ENCODE results near the gene CAMK1D.

CAMK1D gene

DNA sequence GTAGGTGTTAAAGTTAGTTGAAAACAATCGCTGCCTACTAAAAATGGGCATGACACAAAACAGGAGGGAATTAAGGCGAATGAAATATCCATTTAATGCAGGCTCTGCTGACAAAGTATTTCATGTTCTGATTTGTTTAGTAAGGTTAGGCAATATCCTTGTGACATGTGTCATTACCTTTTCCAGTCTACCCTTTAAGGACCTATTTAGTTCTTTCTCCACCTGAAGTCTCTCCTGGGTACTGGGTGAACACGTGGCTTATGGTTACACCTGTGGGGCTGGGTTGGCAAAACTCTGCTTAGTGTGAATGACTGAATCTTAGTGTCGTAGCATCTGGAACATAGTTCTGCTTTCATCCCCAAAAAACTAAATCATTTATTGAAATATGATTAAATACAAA is 338.6 kb downstream of the CAMK1D start:
- no peak overlapping the region for H3K4me3 ChIP-seq (ENCODE audit: low read depth, low read length, poor library complexity, severe bottlenecking)
- H2AFZ ChIP-seq (ENCODE audit: low read length), result no peak overlapping the region
- no peak overlapping the region for H3K27ac ChIP-seq (ENCODE audit: low read depth, low read length, poor library complexity, severe bottlenecking)
- H3K27me3 ChIP-seq (ENCODE audit: insufficient read depth, low read length), result no peaks in the 10 kb centered on the region
- H3K4me2 ChIP-seq (ENCODE audit: low read length), result no peak overlapping the region
- no peaks in the 10 kb centered on the region for H3K9me3 ChIP-seq (ENCODE audit: low read length)
- no peaks in the 10 kb centered on the region for H3K36me3 ChIP-seq (ENCODE audit: insufficient read depth, low read length)
- H4K20me1 ChIP-seq (ENCODE audit: insufficient read depth, low read length), result no peaks in the 10 kb centered on the region
- TF ChIP-seq EZH2 (IDR thresholded peaks at IDR 0.05; ENCODE audit: borderline replicate concordance, low read length), result no peak
- H3F3A ChIP-seq (ENCODE audit: insufficient read depth, low read length), result no peaks in the 10 kb centered on the region
- no peaks in the 10 kb centered on the region for H3K4me1 ChIP-seq (ENCODE audit: insufficient read depth, low read length, severe bottlenecking)
- no peak overlapping the region for H3K9ac ChIP-seq (ENCODE audit: low read length)
- H3K79me2 ChIP-seq (ENCODE audit: insufficient read depth, low read length), result no peaks in the 10 kb centered on the region
- H3K9me2 ChIP-seq (ENCODE audit: low read depth, low read length), result no peaks in the 10 kb centered on the region

DNA sequence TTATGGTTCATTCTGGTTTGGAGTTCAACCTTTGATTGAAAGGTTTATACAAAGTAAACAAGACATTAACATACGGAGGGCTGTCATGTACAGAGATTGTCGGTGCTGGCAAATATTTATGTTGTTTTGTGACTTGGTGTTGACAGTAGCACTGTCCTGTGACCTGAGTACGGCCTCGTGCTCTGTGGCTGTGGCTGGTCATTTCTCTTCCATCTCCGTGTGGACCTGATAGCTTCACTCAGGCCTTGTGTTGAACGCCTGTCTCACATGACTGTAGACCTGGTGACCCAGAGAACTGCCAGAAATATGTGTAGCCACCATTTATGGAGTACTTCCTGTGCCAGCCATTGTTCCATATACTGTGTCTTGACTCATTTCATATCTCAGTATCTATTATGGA is 340.5 kb downstream of the CAMK1D start:
- Histone ChIP-seq H3K4me2 (ENCODE audit: low read length) (no peak overlapping the region), H3K4me1 (ENCODE audit: insufficient read depth, low read length, severe bottlenecking) (no peaks in the 10 kb centered on the region), H3K36me3 (ENCODE audit: insufficient read depth, low read length) (no peaks in the 10 kb centered on the region), H4K20me1 (ENCODE audit: insufficient read depth, low read length) (no peaks in the 10 kb centered on the region), H3K79me2 (ENCODE audit: insufficient read depth, low read length) (no peaks in the 10 kb centered on the region), H3K4me3 (ENCODE audit: low read depth, low read length, poor library complexity, severe bottlenecking) (no peak overlapping the region), H3K27me3 (ENCODE audit: insufficient read depth, low read length) (no peaks in the 10 kb centered on the region), H3F3A (ENCODE audit: insufficient read depth, low read length) (no peaks in the 10 kb centered on the region), H3K9ac (ENCODE audit: low read length) (no peak overlapping the region), H2AFZ (ENCODE audit: low read length) (no peak overlapping the region), H3K27ac (ENCODE audit: low read depth, low read length, poor library complexity, severe bottlenecking) (no peak overlapping the region), H3K9me2 (ENCODE audit: low read depth, low read length) (no peaks in the 10 kb centered on the region), H3K9me3 (ENCODE audit: low read length) (no peaks in the 10 kb centered on the region)
- TF ChIP-seq EZH2 (IDR thresholded peaks at IDR 0.05; ENCODE audit: borderline replicate concordance, low read length), result no peak
- TF ChIP-seq, protein P1, sequence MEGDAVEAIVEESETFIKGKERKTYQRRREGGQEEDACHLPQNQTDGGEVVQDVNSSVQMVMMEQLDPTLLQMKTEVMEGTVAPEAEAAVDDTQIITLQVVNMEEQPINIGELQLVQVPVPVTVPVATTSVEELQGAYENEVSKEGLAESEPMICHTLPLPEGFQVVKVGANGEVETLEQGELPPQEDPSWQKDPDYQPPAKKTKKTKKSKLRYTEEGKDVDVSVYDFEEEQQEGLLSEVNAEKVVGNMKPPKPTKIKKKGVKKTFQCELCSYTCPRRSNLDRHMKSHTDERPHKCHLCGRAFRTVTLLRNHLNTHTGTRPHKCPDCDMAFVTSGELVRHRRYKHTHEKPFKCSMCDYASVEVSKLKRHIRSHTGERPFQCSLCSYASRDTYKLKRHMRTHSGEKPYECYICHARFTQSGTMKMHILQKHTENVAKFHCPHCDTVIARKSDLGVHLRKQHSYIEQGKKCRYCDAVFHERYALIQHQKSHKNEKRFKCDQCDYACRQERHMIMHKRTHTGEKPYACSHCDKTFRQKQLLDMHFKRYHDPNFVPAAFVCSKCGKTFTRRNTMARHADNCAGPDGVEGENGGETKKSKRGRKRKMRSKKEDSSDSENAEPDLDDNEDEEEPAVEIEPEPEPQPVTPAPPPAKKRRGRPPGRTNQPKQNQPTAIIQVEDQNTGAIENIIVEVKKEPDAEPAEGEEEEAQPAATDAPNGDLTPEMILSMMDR (IDR thresholded peaks at IDR 0.05; ENCODE audit: low read length), result no peak

DNA sequence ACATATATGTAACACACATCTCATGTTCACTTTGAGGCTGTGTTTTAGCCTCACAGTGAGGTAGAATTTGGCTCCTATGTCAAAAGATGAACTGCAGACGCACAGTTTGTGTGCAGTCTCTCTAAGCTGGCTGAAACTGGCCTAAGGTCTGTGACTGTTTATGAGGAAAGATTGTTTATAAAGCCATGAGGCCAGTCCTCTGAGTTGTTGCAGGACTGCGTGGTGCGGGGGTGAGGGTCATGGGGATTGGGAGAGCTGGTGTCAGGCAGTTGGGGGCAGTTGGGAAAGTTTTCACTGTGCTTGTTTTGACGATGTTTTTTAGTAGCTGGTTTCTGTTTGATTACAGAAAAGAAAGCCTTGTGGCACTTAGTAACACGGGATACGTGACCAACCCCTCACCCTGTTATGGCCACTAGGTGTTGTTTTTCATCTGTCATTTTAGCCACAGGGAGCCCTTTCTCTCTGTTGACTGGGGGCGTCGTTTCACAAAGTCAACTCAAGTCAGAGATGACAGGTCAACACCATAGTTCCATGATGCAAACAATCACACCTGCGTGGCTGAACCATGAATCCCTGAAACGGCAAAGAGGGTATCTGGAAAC is 341.3 kb downstream of the CAMK1D start:
- no peaks in the 10 kb centered on the region for H3K9me2 ChIP-seq (ENCODE audit: low read depth, low read length)
- H3F3A ChIP-seq (ENCODE audit: insufficient read depth, low read length), result no peaks in the 10 kb centered on the region
- no peak overlapping the region for H3K27ac ChIP-seq (ENCODE audit: low read depth, low read length, poor library complexity, severe bottlenecking)
- no peak overlapping the region for H3K4me3 ChIP-seq (ENCODE audit: low read depth, low read length, poor library complexity, severe bottlenecking)
- no peaks in the 10 kb centered on the region for H4K20me1 ChIP-seq (ENCODE audit: insufficient read depth, low read length)
- no peaks in the 10 kb centered on the region for H3K27me3 ChIP-seq (ENCODE audit: insufficient read depth, low read length)
- no peak overlapping the region for H3K9ac ChIP-seq (ENCODE audit: low read length)
- TF ChIP-seq, protein P1 (IDR thresholded peaks at IDR 0.05; ENCODE audit: low read length), result no peak
- TF ChIP-seq EZH2 (IDR thresholded peaks at IDR 0.05; ENCODE audit: borderline replicate concordance, low read length), result no peak
- no peak overlapping the region for H2AFZ ChIP-seq (ENCODE audit: low read length)
- H3K9me3 ChIP-seq (ENCODE audit: low read length), result no peaks in the 10 kb centered on the region
- H3K4me1 ChIP-seq (ENCODE audit: insufficient read depth, low read length, severe bottlenecking), result no peaks in the 10 kb centered on the region
- no peaks in the 10 kb centered on the region for H3K79me2 ChIP-seq (ENCODE audit: insufficient read depth, low read length)
- no peak overlapping the region for H3K4me2 ChIP-seq (ENCODE audit: low read length)
- H3K36me3 ChIP-seq (ENCODE audit: insufficient read depth, low read length), result no peaks in the 10 kb centered on the region

DNA sequence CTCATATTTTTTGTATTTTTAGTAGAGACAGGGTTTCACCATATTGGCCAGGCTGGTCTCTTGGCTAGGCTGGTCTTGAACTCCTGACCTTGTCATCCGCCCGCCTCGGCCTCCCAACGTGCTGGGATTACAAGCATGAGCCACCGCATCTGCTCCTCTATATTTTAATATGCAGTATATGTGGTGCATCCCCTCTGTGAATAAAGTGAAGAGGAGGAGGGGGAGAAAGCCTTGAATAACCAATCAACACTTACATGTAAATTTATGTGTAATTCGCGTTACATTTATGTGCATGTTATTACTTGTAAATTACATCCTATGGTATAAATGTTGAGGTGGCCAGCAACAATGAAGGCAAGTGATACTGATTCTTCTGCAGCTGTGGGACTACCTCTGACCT is 342.2 kb downstream of the CAMK1D start:
- Histone ChIP-seq H4K20me1 (ENCODE audit: insufficient read depth, low read length) (no peaks in the 10 kb centered on the region), H3K9me3 (ENCODE audit: low read length) (no peaks in the 10 kb centered on the region), H3K9ac (ENCODE audit: low read length) (no peak overlapping the region), H3F3A (ENCODE audit: insufficient read depth, low read length) (no peaks in the 10 kb centered on the region), H3K27me3 (ENCODE audit: insufficient read depth, low read length) (no peaks in the 10 kb centered on the region), H3K79me2 (ENCODE audit: insufficient read depth, low read length) (no peaks in the 10 kb centered on the region), H3K9me2 (ENCODE audit: low read depth, low read length) (no peaks in the 10 kb centered on the region), H3K36me3 (ENCODE audit: insufficient read depth, low read length) (no peaks in the 10 kb centered on the region), H3K4me1 (ENCODE audit: insufficient read depth, low read length, severe bottlenecking) (no peaks in the 10 kb centered on the region), H3K27ac (ENCODE audit: low read depth, low read length, poor library complexity, severe bottlenecking) (no peak overlapping the region), H3K4me3 (ENCODE audit: low read depth, low read length, poor library complexity, severe bottlenecking) (no peak overlapping the region), H3K4me2 (ENCODE audit: low read length) (no peak overlapping the region), H2AFZ (ENCODE audit: low read length) (no peak overlapping the region)
- TF ChIP-seq EZH2 (IDR thresholded peaks at IDR 0.05; ENCODE audit: borderline replicate concordance, low read length), result no peak
- TF ChIP-seq, protein P1 (IDR thresholded peaks at IDR 0.05; ENCODE audit: low read length), result no peak
